ENCODE measurements around the gene MDH2. TPM values are rescaled to one million over a fixed set of nuclear protein-coding genes. Genes with fewer than 3 reads are reported as not detected.
"Not testable (repeated sequence)": the region's sequence is repeated elsewhere in the genome, so short reads cannot be mapped to it uniquely, and the experiment has no call there.

Gene MDH2
- total RNA-seq, 1 experiment from 2014 or later, result 154 TPM

GRCh38 chr7:76076995-76077394, 29.1 kb downstream of the MDH2 start:
- H3K36me3 Mint-ChIP-seq (ENCODE audit: insufficient read depth, unreplicated experiment), result no peaks in the 10 kb centered on the region
- H3K9me3 Mint-ChIP-seq (ENCODE audit: low read depth, unreplicated experiment), result no peaks in the 10 kb centered on the region
- no peaks in the 10 kb centered on the region for H3K4me1 Mint-ChIP-seq (ENCODE audit: low read depth, unreplicated experiment)
- H3K27ac Mint-ChIP-seq (ENCODE audit: unreplicated experiment), result no peak overlapping the region
- BruUV-seq (replicated peaks), result no TSS peak
- CTCF ChIA-PET, result no interaction called here
- DNase-seq, result no peak
- H3K27me3 Mint-ChIP-seq (ENCODE audit: unreplicated experiment), result no peaks in the 10 kb centered on the region
- intact Hi-C loops (cut with micrococcal nuclease; ENCODE audit: unreplicated experiment), result no loop called here
- TF ChIP-seq CTCF (IDR thresholded peaks at IDR 0.05; ENCODE audit: unreplicated experiment), result no peak
- H3K4me3 Mint-ChIP-seq (ENCODE audit: low read depth, unreplicated experiment), result no peak overlapping the region

- TF ChIP-seq CTCF (IDR thresholded peaks at IDR 0.05; ENCODE audit: unreplicated experiment), result no peak
- H3K27ac Mint-ChIP-seq (ENCODE audit: unreplicated experiment), result no peak overlapping the region
These were observed 29.5 kb downstream of the MDH2 start for GRCh38 chr7:76077435-76077834.

GRCh38 chr7:76080204-76080603, 32.3 kb downstream of the MDH2 start:
- DNase-seq, result no peak
- intact Hi-C loops (cut with micrococcal nuclease; ENCODE audit: unreplicated experiment), result no loop called here
- CTCF ChIA-PET, result no interaction called here
- Mint-ChIP-seq H3K4me1 (ENCODE audit: low read depth, unreplicated experiment) (no peaks in the 10 kb centered on the region), H3K27me3 (ENCODE audit: unreplicated experiment) (no peaks in the 10 kb centered on the region), H3K9me3 (ENCODE audit: low read depth, unreplicated experiment) (no peaks in the 10 kb centered on the region), H3K27ac (ENCODE audit: unreplicated experiment) (no peak overlapping the region), H3K4me3 (ENCODE audit: low read depth, unreplicated experiment) (no peak overlapping the region), H3K36me3 (ENCODE audit: insufficient read depth, unreplicated experiment) (no peaks in the 10 kb centered on the region)
- no TSS peak for BruUV-seq (replicated peaks)
- no peak for TF ChIP-seq CTCF (IDR thresholded peaks at IDR 0.05; ENCODE audit: unreplicated experiment)

More at GRCh38 chr7:76077435-76077834, 29.5 kb downstream of the MDH2 start:
- BruUV-seq (replicated peaks), result no TSS peak
- H3K9me3 Mint-ChIP-seq (ENCODE audit: low read depth, unreplicated experiment), result no peaks in the 10 kb centered on the region
- H3K36me3 Mint-ChIP-seq (ENCODE audit: insufficient read depth, unreplicated experiment), result no peaks in the 10 kb centered on the region
- DNase-seq, result no peak
- no peaks in the 10 kb centered on the region for H3K4me1 Mint-ChIP-seq (ENCODE audit: low read depth, unreplicated experiment)
- H3K27me3 Mint-ChIP-seq (ENCODE audit: unreplicated experiment), result no peaks in the 10 kb centered on the region
- intact Hi-C loops (cut with micrococcal nuclease; ENCODE audit: unreplicated experiment), result no loop called here
- CTCF ChIA-PET, result no interaction called here
- no peak overlapping the region for H3K4me3 Mint-ChIP-seq (ENCODE audit: low read depth, unreplicated experiment)

GRCh38 chr7:76084115-76084514, 36.2 kb downstream of the MDH2 start:
- BruUV-seq (replicated peaks); H3K4me3 Mint-ChIP-seq (ENCODE audit: low read depth, unreplicated experiment); CTCF ChIA-PET; H3K27ac Mint-ChIP-seq (ENCODE audit: unreplicated experiment); H3K27me3 Mint-ChIP-seq (ENCODE audit: unreplicated experiment); H3K36me3 Mint-ChIP-seq (ENCODE audit: insufficient read depth, unreplicated experiment); DNase-seq; intact Hi-C loops (cut with micrococcal nuclease; ENCODE audit: unreplicated experiment); H3K4me1 Mint-ChIP-seq (ENCODE audit: low read depth, unreplicated experiment); H3K9me3 Mint-ChIP-seq (ENCODE audit: low read depth, unreplicated experiment): not testable (repeated sequence)

- TF ChIP-seq CTCF (IDR thresholded peaks at IDR 0.05; ENCODE audit: unreplicated experiment), result no peak
- H3K4me1 Mint-ChIP-seq (ENCODE audit: low read depth, unreplicated experiment), result peaks cover 21% of the 10 kb centered on the region
- H3K36me3 Mint-ChIP-seq (ENCODE audit: insufficient read depth, unreplicated experiment), result no peaks in the 10 kb centered on the region
- no TSS peak for BruUV-seq (replicated peaks)
- no peaks in the 10 kb centered on the region for H3K27me3 Mint-ChIP-seq (ENCODE audit: unreplicated experiment)
- H3K27ac Mint-ChIP-seq (ENCODE audit: unreplicated experiment), result no peak overlapping the region
- no peak for DNase-seq
- CTCF ChIA-PET, result no interaction called here
- intact Hi-C loops (cut with micrococcal nuclease; ENCODE audit: unreplicated experiment), result no loop called here
- no peaks in the 10 kb centered on the region for H3K9me3 Mint-ChIP-seq (ENCODE audit: low read depth, unreplicated experiment)
- H3K4me3 Mint-ChIP-seq (ENCODE audit: low read depth, unreplicated experiment), result no peak overlapping the region
These were observed 38.2 kb downstream of the MDH2 start for GRCh38 chr7:76086070-76086469.

GRCh38 chr7:76087362-76087791, 39.5 kb downstream of the MDH2 start:
- peak; percentile 44 for DNase-seq
- BruUV-seq (replicated peaks); H3K4me3 Mint-ChIP-seq (ENCODE audit: low read depth, unreplicated experiment); CTCF ChIA-PET; H3K36me3 Mint-ChIP-seq (ENCODE audit: insufficient read depth, unreplicated experiment); H3K9me3 Mint-ChIP-seq (ENCODE audit: low read depth, unreplicated experiment); H3K27me3 Mint-ChIP-seq (ENCODE audit: unreplicated experiment); intact Hi-C loops (cut with micrococcal nuclease; ENCODE audit: unreplicated experiment): not testable (repeated sequence)
- H3K4me1 Mint-ChIP-seq (ENCODE audit: low read depth, unreplicated experiment), result peaks cover 34% of the 10 kb centered on the region
- peak overlapping the region; percentile 80 for H3K27ac Mint-ChIP-seq (ENCODE audit: unreplicated experiment)
